NB4 (cell line): Measurements from ENCODE around the gene NETO2.
"Not testable (repeated sequence)": the region's sequence is repeated elsewhere in the genome, so short reads cannot be mapped to it uniquely, and the experiment has no call there.

Experiments
- CTCF ChIP-seq: IDR thresholded peaks from one replicate; pipeline ENCODE4 v1.5.1; 2012; ENCODE audit warnings: low read depth, low read length
- MAX ChIP-seq: IDR thresholded peaks from 2 replicates; pipeline ENCODE4 v1.6.1; 2011; ENCODE audit warnings: low read depth, low read length
- MYC ChIP-seq: IDR thresholded peaks from 2 replicates; pipeline ENCODE4 v1.6.1; 2011; ENCODE audit warnings: low read depth, low read length
- POLR2A ChIP-seq: IDR thresholded peaks from 2 replicates; pipeline ENCODE4 v1.6.1; 2011; ENCODE audit warnings: mild to moderate bottlenecking; ENCODE audit not compliant: insufficient read length; ENCODE audit errors: extremely low read depth

- not testable (repeated sequence) for TF ChIP-seq POLR2A, CTCF, MAX, MYC
Observed at GRCh38 chr16:47097154-47097553, 46.6 kb downstream of the NETO2 start.
